Frontal cortex (tissue), 4 donors: ENCODE measurements around the gene DLG5. TPM values are rescaled to one million over a fixed set of nuclear protein-coding genes. Genes with fewer than 3 reads are reported as not detected.
"Not testable (repeated sequence)": the region's sequence is repeated elsewhere in the genome, so short reads cannot be mapped to it uniquely, and the experiment has no call there.

Experiments
- DNase-seq, 2 donors: peaks; one replicate each; pipeline ENCODE4 v3.0.0; 2012; ENCODE audit warnings: low spot score in 2 of 2
- FAIRE-seq: peaks from 2 replicates; lab custom pipeline; 2012; peaks lifted over from hg19 to GRCh38; lab: Jason Lieb, UNC
- total RNA-seq: library from RNA; depleted of rRNA; stranded (reverse); fragments of >200 nt; gene quantifications from one replicate; pipeline ENCODE4 v1.2.3, GENCODE V29; 2014
- donor health status: control.
- donor health status: control.
- donor health status: control.

DLG5 gene
- total RNA-seq, 1 donor from 2014 or later, result 33.4 TPM

GRCh38 chr10:77788496-77789010 is 138.0 kb downstream of the DLG5 start:
- DNase-seq (no peak), FAIRE-seq (no peak)

- FAIRE-seq, result no peak
- no peak for DNase-seq
Observed at GRCh38 chr10:77787440-77787839, 139.1 kb downstream of the DLG5 start.

GRCh38 chr10:77784856-77785255 is 141.7 kb downstream of the DLG5 start:
- DNase-seq, result no peak
- no peak for FAIRE-seq

- no peak for DNase-seq
- FAIRE-seq, result no peak
Observed at GRCh38 chr10:77782328-77783061, 144.1 kb downstream of the DLG5 start.

- DNase-seq (no peak), FAIRE-seq (no peak)
Observed at GRCh38 chr10:77781451-77782327, 144.9 kb downstream of the DLG5 start.

- FAIRE-seq (no peak), DNase-seq (no peak)
Observed at GRCh38 chr10:77780180-77780579, 146.4 kb downstream of the DLG5 start.

GRCh38 chr10:77776487-77776886 is 150.1 kb downstream of the DLG5 start:
- FAIRE-seq (no peak), DNase-seq (no peak)

GRCh38 chr10:77774940-77775391 is 151.6 kb downstream of the DLG5 start:
- FAIRE-seq, result no peak
- DNase-seq, result no peak

- DNase-seq (no peak), FAIRE-seq (no peak)
Observed at GRCh38 chr10:77773631-77774426, 152.7 kb downstream of the DLG5 start.

- not testable (repeated sequence) for FAIRE-seq, DNase-seq
Observed at GRCh38 chr10:77772852-77773600, 153.5 kb downstream of the DLG5 start.

- DNase-seq (no peak), FAIRE-seq (no peak)
Observed at GRCh38 chr10:77771851-77772250, 154.7 kb downstream of the DLG5 start.

GRCh38 chr10:77771450-77771849 is 155.1 kb downstream of the DLG5 start:
- no peak for FAIRE-seq

GRCh38 chr10:77770868-77771175 is 155.7 kb downstream of the DLG5 start:
- FAIRE-seq (no peak), DNase-seq (no peak)

More at GRCh38 chr10:77771450-77771849, 155.1 kb downstream of the DLG5 start:
- no peak for DNase-seq

GRCh38 chr10:77770081-77770867 is 156.3 kb downstream of the DLG5 start:
- FAIRE-seq (no peak), DNase-seq (no peak)

- DNase-seq (no peak), FAIRE-seq (no peak)
Observed at GRCh38 chr10:77768039-77768438, 158.5 kb downstream of the DLG5 start.

GRCh38 chr10:77763453-77764430 is 162.8 kb downstream of the DLG5 start:
- FAIRE-seq (no peak), DNase-seq (no peak)

GRCh38 chr10:77758406-77758805 is 168.1 kb downstream of the DLG5 start:
- not testable (repeated sequence) for FAIRE-seq, DNase-seq
